Activated CD4-positive, CD25-positive, alpha-beta regulatory T cell treated with anti-CD3 and anti-CD28 coated beads, Interleukin-2, amount 50 U/mL, for 72 hours (primary cell): ENCODE data around the gene BTBD9.

Source experiments
- DNase-seq: peaks from one replicate; pipeline ENCODE4 v3.0.0; 2021

BTBD9 gene

DNA sequence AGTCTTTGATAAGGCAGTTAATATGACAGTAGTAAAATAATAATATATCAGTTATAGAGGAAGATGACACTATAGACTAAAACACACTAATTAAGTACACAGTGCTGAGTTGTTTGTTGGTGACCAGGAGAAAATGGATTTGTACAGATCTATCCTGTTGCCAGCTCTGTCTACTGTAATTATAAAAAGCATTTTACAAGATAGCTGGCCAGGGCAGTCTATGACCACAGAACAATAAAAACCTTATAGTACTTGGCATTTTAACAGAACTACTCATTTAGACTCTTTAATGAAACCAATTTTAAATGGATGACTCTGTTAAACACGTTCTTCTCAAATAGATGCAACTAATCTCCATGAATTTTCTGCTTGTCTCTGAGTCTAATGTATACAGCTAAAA, 367.5 kb downstream of the BTBD9 start:
- no peak for DNase-seq

DNA sequence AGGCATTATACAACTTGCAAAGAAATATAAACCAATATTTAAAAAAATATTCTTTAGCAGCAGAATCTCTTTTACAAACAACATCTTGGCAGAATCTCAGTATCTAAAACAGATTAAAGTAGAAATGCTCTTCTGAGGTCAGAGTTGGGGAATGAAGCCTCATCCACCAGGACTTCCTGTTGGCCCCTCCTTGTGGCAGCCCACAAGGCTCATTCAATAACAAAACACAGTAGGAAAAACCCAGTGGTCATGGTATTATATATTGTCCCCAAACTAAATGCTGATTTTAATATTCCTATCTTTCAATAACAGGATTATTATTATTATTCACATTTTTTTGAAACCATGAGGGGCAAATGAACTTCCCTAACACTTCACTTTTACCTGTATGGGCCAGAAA, 368.6 kb downstream of the BTBD9 start:
- no peak for DNase-seq

DNA sequence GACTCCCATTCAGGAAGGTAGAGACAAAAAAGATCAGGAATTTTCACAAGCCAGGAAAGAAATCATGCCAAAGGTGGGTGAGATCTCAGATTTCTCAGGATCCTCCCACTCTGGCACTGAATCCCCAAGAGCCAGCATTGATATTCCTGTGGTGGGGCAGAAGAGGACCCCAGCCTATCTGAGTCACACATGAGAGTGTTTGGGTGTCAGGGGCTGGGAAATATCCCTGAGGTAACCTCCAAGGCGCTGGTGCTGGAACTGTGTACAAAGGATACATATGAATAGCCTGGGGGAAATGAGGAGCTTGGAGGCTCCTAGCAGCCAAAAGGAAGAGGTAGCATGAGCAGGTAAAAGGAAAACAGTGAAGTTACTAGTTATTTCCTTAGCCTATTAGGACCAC, 369.4 kb downstream of the BTBD9 start:
- no peak for DNase-seq

DNA sequence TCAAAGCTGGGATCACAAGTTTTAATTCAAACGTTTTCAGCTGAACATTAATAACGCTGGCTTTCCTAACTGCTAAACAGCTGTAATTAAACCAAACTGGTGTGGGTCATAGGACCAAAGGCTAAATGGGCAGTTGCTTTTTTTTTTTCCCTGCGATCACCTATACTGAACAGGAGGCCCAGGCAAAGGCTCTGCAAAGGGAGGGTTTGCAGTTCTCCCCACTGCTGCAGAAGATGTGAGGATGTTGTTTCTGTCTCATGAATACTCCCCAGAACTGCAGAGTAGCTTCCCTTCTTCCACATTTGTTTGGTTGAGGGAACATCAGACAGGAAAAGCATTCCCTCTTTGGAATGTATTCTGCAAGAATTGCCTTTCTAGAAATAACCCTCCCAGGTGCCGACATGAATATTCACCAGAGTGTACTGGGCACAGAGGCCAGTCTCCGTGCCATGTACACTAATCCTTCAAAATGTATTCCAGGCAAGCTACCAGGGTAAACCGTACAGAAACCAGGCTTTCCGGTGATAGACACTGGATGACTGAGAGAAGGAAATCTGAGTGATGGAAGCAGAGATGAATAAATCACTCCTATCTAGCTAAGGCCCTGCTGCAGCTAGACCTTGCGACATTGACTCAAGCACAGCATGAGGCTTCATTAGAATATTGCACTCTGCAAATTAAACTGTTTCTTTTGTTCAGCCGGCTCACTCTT, 370.1 kb downstream of the BTBD9 start:
- DNase-seq, result no peak

DNA sequence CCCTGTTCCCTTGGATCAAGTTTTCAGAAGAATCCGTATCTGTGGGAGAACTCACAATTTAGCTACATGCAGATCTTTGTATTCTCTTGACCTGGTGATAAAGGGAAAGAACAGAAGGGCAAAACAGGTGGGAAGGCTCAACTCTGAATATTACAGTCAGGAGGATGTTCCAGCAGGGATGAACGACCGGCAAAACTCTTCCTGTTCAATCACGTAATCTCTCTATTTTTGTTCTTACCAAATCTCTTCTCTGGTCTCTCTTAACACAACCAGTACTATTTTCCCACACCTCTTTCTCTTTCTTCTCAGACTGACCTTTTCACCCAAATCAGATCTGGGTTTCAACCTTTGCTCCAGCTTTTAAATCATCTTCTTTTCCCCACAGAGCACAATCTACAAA, 371.4 kb downstream of the BTBD9 start:
- no peak for DNase-seq

DNA sequence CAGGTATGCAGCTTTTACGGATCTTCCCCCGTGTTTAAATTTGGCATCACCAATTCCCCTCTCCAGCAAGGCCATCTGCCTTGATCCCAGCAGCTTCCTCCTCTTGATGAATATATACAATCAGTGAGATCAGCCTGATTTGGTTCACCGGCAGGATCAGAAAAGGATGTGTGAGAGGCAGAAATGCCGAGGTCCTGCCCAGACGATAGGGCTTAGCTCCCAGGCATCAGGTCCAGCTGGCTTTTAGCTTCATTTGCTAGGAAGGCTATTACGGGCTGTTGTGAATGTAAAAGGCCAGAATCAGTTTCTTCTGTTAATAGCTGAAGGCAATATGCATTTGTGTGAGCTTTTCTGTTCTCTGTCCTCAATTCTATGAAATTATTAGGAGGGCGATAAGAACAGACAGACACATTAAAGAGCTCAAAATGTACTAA, 372.8 kb downstream of the BTBD9 start:
- no peak for DNase-seq

DNA sequence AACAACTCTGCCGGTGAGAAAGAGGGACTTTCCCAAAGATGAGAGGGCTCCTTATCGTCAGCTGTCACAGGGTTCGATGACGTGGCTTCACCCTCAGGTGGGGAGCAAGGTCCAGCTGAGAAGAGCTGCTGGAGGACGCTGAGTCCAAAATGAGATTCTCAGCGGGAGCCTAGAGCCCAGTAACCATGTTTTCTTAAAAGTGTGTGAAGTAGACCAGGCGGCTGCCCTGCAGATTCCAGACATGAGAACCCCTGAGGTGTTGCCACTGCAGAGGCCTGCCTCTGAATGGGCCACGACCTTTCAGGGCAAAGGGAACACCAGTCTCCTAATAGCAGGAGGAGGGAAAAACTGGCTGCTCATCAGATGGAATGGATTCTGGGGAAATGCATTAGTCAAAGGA, 375.1 kb downstream of the BTBD9 start:
- DNase-seq, result no peak

DNA sequence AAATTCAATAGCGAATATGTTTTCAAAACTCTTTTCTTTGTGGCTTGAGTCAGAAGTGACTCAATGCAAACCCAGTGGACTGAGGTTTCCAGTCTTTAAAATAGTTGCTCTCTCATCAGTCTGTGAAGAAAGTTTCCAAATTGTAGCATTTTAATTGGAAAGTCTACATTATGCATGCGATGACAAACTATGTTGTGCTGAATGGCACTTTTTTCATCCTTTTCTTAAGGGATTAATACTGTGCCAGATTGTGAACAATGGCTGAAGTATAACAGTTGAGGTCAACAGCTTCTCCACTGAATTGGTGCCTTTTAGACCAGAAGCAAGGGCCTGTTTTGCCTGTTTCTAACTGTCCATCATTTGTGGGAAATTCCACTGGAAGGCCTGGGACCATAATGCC, 377.1 kb downstream of the BTBD9 start:
- DNase-seq, result no peak

DNA sequence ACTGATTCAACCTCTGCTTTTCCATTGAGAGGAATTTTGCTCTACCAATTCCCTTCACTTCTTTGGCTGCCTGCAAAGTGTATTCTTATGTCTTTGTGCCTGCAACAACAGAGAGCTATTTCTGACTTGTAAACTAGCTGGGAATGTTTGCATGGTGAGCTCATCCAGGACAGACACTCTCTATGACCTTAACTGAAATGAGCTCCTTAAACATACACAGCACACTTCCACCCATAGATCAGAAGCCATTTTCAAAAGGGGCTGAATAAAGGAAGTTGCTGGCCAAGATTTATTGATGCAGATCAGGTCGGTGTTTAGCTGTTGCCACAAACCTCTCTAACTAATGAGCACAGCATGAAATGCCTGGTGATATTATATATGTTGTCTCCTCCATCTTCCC, 377.7 kb downstream of the BTBD9 start:
- DNase-seq, result no peak

DNA sequence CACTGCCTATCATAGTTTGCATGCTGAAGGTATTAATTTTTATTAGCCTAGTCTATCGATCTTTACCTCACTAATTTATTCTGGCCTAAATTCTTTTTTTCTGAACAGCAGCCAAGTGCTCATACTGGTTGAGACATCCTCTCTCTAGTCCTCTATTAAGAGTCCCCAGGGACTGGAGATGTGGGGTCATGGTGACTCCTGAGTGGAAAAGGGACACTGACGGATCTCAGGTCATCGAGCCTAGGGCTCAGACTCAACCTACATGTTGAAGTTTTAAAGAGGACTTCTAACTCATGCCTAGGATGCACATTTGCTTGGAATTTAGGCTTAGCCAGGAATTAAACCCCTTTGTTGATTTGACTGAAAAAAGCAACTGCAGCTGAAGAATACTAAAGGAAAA, 378.1 kb downstream of the BTBD9 start:
- DNase-seq, result no peak

DNA sequence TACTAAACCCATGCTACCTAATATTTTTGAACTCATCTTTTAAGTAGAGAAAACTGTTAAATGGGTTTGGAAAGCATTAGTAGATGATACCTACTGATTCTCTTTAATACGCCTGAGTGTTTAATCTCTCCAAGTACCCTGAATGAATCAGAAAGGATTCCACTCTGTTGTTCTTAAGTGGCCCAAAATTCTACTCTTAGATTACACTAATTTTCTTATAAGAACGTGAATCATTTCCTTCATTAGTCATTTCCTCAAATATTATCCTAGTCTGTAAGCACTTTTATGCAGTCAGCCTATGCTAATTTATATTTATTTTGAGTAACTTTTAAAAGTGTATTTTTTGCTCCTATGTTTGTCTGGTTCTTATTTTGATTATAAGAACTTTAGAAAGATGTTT, 380.0 kb downstream of the BTBD9 start:
- no peak for DNase-seq

DNA sequence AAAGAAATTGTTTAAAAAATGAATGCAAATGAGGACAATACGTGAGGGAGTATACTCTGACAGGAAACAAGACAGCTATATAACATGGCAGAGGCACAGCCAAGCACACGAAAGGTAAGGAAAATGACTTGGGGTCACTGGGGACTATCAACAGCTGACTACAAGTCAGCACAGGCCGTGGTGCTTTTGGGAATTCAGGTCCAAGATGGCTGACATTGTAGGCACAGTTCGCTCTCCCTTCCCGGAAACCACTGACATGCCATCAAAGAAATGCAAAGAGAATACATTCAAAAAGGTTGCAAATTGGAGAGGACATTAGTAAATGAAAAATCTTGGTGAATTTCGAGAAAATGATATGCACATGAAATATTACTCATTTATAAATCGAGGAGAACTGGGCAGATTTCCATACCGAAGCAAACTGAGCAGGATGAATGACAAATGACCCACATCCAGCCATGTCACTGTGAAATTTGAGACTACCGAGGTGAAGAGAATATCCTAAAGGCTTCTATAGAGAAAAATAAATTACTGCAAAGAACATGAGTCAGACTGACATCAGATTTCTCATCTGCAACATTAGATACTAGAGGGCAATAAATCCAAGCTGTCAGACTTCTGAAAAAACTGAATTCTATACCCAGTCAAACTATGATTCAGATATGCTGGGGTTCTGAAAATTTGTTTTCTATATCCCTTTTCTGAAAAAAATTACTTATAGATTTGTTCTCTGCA, 391.1 kb downstream of the BTBD9 start:
- no peak for DNase-seq

DNA sequence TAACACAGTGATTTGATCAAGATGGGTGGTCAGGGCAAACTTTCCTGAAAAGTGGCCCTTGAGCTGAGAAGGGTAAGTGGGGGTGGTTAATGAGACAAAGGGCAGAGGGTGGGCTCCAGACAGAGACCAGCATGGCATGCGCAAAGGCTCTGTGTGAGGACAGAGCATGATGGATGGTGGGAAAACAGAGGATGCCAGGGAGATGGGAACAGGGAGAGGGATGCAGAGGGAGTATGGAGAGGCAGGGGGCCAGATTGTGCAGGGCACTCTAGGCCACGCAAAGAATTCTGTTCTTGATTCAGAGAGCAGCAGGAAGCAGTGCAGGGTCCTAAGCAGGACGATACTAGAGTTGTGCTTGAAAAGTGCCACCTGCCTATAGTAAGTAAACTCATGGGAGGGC, 394.4 kb downstream of the BTBD9 start:
- no peak for DNase-seq

DNA sequence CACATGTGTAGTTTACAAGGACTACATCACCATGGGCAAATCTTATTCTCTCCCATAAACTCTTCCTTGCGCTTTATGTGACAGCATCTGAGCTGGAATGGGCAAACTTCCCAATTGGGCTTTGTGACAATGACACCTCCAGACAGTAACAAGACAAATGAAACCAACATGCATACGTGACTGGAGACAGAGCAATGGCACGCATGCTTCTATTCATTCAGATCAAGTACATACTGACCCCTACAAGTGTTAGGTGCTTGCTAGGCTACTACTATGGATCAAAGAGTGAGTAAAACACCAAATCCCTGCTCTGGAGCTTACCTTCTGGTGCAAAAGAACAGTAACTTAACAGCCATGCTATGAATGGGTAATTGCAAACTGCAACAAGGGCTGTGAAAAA, 394.9 kb downstream of the BTBD9 start:
- DNase-seq, result no peak

DNA sequence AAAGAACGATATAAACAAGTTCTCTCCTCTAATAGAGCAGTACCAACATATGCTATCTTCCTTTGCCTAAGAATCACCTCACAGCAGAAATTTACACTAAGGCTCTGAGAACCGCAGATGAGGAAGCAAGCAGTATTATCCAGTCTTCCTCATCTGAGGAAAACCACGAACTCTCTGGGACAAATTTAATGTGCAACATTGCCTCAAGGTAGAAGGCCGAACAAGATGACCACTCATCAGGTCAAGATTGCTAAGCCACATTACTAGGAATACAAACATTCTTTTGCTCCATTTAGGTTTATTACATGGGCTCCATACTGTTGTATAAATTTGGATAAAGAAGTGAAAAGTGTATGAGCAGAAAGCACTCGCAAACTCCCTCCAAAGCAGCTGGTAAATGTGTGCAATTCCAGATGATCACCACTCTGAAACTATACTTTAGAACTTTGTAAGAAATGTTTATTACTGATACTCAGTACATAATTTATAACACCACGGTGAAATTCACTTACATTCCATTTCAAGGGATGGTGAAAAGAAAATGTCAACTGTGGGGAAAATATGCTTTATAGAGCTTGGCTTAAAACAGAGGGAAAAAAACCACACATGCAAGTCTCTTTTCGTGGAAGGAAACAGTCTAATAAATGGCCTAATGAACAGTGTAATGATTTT, 398.4 kb downstream of the BTBD9 start:
- no peak for DNase-seq

DNA sequence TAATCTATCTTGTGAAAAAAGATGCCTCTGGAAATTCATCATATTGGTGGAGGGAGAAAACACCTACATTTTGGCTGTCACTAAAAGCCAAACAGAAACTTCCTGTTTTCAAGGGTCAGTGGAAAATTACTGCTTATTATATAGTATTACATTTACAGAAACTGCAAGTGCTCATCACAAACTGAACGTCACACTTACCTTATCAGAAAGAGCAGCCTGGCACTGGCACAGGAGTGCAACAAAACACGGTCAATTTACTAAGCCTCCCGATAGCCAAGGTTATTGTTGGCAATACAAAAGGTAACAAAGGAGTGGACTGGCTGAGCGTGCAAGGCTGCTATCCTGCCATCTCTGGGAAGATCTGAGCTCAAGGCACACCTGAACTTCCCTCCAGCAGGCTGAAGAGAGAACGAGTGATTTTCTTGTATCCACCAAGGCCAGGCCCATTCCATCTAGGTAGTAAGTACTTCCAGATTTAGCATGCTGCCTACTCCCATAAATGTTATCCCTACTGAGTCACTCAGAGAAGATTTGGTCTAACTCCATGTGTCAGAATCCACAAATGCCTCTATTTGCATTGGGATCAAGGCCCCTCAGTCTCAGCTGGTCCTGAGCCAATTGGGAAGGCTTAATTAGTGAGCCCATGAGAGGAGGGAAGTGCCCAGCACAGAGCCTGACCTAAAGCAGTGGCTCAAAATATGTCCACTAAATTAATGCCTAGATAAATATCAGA, 399.8 kb downstream of the BTBD9 start:
- no peak for DNase-seq

DNA sequence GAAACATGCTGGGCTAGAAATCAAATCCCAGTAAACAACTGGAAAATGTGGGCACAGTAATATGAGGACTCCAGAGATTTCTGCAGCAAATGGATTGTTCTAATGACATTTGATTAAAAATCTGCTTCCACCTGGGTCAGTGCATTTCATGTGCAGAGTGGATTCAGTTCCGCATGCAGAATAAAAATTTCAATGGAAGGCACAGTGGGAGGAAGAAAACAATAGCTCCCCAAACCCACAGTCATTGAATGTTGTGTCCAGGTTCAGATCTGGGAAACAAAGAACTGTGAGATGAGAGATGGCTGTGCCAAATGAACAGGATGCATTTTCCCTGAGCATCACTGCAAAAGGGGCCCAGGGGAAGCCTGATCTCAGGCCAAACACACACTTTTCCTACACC, 403.1 kb downstream of the BTBD9 start:
- DNase-seq, result no peak

DNA sequence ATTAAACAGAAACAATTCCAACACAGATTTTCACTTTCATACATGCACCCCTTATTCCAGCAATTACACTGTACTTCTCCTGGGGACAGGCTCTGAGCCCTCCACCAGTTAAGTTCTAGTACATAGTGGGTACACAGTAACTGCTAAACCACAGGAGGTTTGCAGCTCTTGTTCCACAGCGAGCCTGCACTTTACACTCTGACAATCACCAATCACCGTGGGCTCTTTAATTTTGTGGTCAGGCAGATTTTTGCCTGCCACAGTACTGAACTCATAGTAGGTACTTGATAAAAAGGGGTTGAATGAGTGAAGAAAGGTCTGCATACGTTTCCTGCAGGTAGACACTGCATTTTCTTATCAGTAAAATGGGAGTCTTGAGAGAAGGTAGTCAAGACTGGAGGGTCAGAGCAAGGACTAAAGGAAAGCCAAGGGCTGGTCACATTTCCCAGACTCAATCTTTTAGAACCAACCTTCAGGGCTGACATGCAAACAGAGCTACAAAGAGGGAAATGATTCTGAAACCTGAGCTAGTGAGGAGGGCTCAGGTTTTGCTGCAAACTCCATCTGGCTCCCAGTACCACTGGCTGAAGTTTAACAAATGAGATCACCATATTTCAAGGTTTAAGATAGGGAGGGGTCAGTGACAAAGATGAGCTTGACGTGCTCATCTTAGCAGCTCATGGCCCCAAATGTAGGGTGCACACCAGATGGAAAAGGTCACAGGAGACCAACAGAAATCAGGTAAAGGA, 404.6 kb downstream of the BTBD9 start:
- DNase-seq, result no peak

DNA sequence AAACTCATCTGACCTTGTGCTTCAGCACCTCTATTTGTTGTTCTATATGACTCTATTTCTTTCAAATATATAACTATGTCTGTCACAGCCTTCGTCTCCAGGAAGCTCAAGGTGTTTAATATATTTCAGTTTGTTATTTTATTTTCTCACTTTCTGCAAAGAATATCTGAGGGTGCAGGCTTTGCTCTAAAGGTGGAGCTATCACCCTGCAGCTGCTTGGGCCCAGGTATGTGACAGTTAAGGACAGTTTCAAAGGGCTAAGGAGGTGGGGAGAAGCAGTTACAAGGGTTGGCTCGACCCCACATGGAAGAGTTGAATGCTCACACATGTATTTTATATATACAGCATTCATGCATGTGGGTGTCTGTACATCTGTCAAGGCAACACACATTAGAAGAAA, 405.6 kb downstream of the BTBD9 start:
- DNase-seq, result no peak

DNA sequence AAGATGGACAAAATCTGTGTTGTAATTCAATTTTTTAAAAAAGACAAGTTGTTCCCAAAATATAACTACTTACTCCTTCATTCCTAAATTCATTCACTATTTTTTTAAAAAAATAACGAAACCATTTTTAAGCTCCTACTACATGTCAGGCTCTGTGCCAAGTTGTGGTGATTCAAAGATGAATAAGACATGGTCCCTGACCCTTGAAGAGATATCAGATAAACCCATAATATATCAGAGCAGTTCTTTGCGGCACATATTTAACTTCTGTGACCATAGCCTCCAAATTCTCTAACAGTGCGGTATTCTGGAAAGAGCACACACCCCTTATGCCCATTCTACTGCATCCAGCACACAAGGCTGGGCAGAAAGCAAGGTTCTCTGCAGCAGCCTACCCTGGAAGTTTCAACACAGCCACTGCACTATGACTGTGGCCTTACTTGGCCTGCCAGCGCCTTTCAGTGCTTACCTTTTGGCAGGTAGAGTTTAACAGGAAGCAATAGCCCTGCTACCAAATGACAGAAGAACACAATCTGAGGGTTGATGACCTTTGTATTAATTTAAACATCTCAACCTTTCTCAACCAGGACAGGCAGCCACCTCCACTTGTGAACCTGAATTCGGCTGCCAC, 406.5 kb downstream of the BTBD9 start:
- DNase-seq, result no peak

DNA sequence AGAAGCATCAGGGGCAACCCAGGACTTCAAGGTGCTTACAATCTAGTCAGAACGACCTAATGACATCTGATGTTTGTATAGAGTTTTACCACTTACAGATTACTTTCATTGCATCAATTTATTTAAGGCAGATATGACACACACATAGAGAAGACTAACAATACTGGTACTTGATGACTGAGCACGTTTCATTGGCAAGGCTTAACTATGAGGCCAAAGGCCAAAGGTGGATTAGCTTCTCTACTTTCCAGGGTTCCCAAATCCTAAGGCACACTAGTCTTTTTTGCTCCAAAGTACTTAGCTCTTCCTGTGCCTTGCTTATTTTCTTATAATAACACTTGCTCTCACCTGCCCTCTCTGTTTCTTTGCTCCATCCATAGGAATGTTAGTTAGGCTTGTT, 414.0 kb downstream of the BTBD9 start:
- DNase-seq, result no peak

DNA sequence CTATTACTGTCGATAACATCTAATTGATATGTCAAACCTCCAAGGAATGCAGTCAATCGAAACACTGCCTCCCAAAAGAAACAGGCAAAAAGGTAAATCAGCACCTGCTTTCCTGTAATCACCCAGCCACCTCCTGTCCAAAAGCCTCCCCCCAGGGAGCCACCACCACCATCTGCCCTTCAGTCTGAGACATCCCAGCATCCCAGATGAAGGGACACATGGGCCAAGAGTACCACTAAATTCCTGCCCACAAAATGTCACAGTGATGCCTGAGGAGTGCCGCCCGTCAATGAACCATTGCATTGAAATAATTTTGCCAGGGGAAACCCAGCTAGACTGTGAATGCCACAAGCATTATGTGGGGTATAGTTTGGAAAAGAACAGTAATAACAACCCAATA, 418.5 kb downstream of the BTBD9 start:
- no peak for DNase-seq
